Measurements from ENCODE around the gene SSBP3. TPM values are rescaled to one million over a fixed set of nuclear protein-coding genes. Genes with fewer than 3 reads are reported as not detected.
"Not testable (repeated sequence)": the region's sequence is repeated elsewhere in the genome, so short reads cannot be mapped to it uniquely, and the experiment has no call there.

Gene SSBP3
- total RNA-seq, 1 donor from 2014 or later, result 104 TPM

DNA sequence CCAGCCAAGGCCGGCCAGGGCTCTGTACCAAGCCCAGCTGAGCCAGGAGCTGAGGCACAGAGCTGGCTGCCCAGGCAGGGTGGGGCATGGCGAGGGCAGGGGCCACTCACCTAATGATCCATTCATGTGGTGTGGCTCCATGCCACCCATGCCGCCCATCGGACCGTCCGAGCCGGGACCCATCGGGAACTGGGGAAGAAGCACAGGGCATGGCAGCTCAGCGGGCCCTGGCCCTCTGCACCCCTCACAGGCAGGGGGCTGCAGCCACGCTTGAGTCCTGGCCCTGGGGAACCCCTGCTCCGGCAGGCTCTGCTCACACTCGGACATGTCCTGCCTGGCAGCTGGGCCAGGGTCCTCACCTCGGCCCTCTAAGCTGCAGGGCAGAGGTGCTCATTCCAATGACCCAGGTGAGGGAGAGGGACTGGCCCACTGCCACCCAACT is 177.5 kb downstream of the SSBP3 start:
- ATAC-seq (peak; percentile 12), DNase-seq (ENCODE audit: low spot score) (no peak)
- intact Hi-C loops (cut with DNase I), result no loop called here

DNA sequence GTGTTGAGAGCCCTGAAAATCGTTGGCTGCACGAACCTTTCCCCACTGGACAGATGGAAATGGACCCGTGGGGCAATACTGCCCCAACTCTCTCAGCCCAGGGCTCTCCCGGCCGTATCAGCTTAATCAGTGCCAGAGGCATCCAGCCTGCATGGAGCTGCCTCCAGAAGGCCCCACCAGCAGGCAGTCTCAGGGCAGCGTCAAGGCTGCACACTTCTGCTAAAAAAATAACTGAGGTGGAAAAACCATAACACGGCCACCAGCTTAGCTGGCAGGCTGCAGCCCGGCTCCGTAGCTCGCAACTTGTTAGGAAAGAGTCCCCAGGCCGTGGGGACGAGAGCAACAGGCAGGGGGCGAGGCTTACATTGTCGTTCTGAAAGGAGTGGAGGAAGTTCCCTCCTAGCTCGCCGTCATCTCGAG is 178.3 kb downstream of the SSBP3 start:
- ATAC-seq, result no peak
- no peak for DNase-seq (ENCODE audit: low spot score)
- intact Hi-C loops (cut with DNase I), result no loop called here

DNA sequence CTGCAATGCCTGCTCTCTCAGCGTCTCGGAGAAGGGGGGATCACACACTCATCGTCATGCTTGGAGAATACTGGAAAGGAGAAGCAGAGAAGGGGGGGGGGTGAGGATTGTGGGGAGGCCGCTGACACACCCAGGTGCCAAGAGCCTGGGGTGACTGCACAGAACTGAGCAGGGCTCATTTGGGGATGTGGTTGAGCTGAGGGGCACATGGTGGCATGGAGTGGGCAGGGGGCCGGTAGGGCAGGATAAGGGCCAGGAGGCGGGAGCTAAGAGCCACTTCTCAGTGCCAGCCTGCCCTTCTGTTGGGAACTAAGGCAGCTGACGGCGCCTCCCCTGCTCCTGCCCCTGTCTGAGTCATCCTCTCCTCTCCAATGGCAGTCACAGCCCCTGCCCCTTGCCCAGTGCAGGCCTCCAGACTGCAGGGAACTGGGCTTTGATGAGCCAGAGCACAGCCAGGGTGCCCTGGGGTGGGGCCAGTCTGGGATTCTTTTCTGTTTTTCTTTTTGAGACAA is 179.0 kb downstream of the SSBP3 start:
- peak; percentile 36 for ATAC-seq
- DNase-seq (ENCODE audit: low spot score), result no peak
- intact Hi-C loops (cut with DNase I), result no loop called here

GRCh38 chr1:54225986-54226559 is 180.1 kb downstream of the SSBP3 start:
- intact Hi-C loops (cut with DNase I), result no loop called here
- DNase-seq (ENCODE audit: low spot score) (no peak), ATAC-seq (no peak)

DNA sequence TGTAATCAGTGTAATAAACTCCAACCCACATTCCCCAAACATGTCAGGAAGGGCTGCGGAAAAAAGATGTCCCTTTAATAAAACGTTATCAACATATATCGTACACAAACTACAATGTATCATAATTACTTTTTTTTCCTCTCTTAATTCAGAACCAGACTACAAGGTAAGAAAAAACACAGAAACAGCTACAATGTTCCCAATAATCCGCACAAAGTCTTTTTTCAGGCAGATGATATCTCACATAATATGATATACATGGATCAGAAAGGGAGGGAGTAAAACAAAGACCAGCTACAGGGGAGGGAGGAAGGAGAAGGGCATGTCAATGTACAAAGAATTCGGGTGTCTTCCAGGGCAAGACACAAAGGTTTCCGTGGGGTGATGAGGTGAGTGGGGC is 180.8 kb downstream of the SSBP3 start:
- intact Hi-C loops (cut with DNase I), result no loop called here
- DNase-seq (ENCODE audit: low spot score) (no peak), ATAC-seq (no peak)

DNA sequence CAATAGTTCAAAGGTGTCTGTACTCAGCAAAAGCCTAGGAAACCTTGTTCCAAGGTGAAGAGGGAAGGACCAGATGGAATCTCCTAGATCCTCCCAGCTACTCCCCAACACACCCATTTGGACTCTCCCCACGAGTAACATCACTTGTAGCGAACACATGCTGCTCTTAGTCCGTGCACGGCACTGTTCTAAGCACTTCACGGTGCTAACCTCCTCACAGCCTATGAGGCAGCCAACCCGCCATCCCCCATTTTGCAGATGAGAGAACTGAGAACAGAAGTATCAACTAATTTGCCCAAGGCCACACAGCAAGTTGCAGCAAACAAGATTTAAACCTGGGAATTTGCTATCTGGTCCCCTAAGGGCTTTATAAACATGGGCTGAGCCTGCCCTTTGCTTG is 182.0 kb downstream of the SSBP3 start:
- ATAC-seq (no peak), DNase-seq (ENCODE audit: low spot score) (no peak)
- intact Hi-C loops (cut with DNase I), result no loop called here

DNA sequence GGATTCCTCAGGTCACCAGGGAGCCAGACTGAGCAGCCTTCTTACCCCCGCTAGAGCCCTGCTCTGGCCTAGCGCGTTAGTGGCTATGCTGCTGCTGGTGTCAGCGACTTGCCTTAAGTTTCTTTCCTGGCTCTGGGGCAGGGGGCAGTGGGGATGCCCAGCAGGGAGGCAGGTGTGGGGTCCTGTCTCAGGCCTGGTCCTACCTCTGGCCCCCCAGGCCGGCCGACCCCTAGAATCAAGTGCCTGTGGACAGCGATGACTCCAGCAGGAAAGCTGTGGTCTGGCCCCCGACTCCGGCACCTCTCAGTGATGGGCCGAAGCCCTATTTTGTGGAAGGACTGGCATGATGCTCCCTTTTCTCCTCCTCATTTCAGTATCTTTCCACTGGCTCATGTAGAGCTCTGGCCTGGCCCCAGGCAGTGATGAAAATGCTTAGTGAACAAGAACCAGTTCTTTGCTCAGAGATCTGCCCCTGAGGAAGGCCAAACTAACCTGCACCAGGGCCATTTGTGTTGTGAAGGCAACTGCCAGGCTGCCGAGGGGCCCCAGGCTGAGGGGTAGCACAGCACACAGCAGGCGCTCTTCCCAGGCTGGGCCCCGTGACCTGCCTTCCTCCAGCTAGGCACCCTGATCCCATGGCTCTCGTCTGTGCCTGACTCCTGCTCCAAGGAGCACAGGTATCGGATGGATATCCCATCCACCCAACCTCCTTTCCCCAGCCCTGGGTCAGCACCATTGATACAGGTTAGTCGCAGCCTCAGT is 182.6 kb downstream of the SSBP3 start:
- ATAC-seq (no peak), DNase-seq (ENCODE audit: low spot score) (no peak)
- intact Hi-C loops (cut with DNase I), result no loop called here

GRCh38 chr1:54222711-54223110 is 183.5 kb downstream of the SSBP3 start:
- ATAC-seq (no peak), DNase-seq (ENCODE audit: low spot score) (no peak)
- intact Hi-C loops (cut with DNase I), result no loop called here

DNA sequence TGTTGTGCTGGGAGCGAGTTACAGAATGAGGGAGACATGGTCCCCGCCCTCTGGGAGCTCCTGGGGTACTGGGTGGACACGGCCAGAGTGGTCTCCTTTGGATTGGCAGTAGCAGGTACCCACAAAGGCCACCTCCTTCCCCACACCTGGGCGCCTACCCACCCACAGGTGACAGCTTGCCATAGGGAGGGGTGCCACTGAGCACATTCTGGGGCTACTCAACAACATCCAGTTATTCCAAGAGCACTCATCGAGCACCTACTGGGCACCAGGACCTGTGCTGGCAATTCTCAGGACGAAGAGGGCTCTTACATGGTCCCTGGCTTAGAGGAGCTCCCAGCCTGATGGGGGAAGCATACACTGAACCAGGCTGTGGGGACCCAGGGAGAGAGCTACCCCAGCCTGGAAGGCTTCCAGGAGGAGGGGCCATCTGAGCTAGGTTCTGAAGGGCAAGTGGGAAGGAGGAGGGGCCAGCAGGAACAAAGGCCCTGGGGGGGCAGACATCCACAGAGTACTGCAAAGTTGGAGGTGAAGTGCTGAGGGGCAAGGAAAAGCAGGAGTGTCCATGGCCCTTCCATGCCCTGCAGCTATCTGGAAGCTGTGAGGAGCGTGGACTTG is 184.2 kb downstream of the SSBP3 start:
- intact Hi-C loops (cut with DNase I), result no loop called here
- ATAC-seq (no peak), DNase-seq (ENCODE audit: low spot score) (no peak)

GRCh38 chr1:54221113-54221834 is 184.9 kb downstream of the SSBP3 start:
- no peak for ATAC-seq
- DNase-seq (ENCODE audit: low spot score), result no peak
- intact Hi-C loops (cut with DNase I), result no loop called here

DNA sequence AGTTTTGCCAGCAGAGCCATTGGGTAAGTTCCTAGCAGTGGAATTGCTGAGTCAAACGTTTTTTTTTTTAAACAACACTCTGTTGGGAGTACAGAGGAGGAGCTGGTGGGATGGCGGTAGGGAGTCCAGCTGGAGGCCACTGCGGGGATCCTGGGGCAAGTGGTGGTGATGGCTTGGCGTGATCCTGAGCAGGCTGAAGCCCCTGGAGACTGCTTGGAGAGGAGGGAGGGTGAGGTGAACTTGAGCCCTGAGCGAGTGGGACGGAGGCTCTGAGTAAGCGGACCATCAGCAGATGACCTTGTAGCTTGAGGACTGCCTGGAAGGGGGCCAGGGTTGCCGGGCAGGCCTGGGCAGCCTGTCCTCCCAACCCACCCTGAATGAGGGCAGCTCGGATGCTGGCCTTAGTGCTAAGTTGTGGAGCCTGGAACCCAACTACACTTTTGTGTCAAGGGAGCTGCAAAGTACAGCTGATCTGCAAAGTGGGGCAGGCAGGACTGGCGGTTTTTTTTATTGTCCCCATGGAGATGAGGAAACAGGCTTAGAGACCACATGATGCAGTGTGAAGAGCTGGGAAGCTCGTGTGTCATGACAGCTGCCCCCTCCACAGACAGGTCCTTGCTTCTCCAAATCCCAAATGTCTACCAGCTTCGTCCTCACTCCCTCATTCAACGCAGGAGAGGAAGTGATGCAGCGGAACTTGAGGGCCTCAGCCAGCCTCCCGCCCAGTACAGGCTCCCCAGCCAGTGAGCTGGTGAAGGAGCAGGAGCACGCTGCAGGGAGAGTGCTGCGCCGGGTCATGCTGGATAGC is 186.0 kb downstream of the SSBP3 start:
- intact Hi-C loops (cut with DNase I), result no loop called here
- ATAC-seq (peak; percentile 86), DNase-seq (ENCODE audit: low spot score) (peak; percentile 72)

- ATAC-seq (no peak), DNase-seq (ENCODE audit: low spot score) (no peak)
- intact Hi-C loops (cut with DNase I), result no loop called here
Measured at GRCh38 chr1:54219688-54220003, 186.5 kb downstream of the SSBP3 start.

DNA sequence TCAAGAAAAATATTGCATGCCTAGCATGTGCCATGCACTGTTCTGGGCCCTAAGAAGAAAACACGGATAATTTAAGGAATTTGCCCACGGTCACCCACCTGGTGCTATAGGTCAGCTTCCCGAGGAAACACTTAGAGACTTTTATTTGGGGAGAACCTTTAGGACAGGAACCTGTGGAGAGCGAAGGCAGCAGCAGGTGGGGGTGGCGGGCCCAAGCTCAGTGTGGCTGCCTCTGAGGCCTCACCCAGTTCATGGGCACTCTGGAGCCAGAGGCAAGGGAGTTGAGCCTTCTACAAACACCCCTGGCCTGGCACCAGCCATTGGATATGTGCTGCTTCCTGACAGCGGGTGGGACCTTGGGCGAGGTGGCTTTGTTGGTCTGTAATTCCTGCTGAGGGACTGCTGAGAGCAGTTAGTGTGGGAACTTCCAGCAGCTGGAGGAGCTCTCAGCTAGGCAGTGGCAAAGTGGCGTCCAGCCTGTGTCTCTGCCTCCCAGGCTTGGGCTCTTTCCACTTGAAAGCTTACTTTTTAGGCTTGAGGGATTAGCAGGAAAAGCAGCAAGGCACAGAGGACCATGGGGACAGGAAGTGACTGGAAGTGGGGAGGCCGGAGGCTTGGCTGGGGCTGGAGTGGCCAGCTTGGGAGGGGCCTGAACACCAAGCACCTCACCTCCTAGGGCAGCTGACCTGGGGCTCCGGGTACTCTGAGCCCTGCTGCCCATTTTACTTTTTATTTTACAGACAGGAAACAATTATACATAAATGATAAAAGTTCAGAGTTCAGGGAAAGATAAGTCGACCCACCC is 187.1 kb downstream of the SSBP3 start:
- intact Hi-C loops (cut with DNase I), result no loop called here
- DNase-seq (ENCODE audit: low spot score) (no peak), ATAC-seq (no peak)

GRCh38 chr1:54215523-54215922 is 190.7 kb downstream of the SSBP3 start:
- intact Hi-C loops (cut with DNase I), result no loop called here
- no peak for ATAC-seq
- DNase-seq (ENCODE audit: low spot score), result no peak

DNA sequence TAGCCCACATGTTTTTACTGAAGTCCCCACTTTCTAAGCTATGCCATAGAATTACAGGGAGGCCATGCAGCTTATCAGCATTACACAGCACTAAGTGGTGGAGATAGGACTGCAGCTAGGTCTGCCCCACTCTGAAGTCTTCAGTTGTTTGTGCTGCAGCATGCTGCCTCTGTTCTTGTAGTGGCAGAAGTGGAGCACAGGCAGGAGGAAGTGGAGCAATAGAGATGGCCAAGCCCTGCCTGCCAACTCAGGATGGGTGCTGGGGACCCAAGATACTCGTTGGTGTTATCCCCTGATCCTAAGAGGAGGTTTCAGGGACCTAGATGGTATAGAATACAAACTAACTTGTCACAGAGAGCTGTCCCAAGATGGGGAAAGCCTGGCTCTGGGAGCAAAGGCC is 193.3 kb downstream of the SSBP3 start:
- intact Hi-C loops (cut with DNase I), result no loop called here
- no peak for ATAC-seq
- DNase-seq (ENCODE audit: low spot score), result no peak

- DNase-seq (ENCODE audit: low spot score); intact Hi-C loops (cut with DNase I); ATAC-seq: not testable (repeated sequence)
Measured at GRCh38 chr1:54207896-54208295, 198.3 kb downstream of the SSBP3 start.

GRCh38 chr1:54207287-54207686 is 198.9 kb downstream of the SSBP3 start:
- ATAC-seq (no peak), DNase-seq (ENCODE audit: low spot score) (no peak)
- intact Hi-C loops (cut with DNase I), result no loop called here

- intact Hi-C loops (cut with DNase I), result no loop called here
- ATAC-seq (no peak), DNase-seq (ENCODE audit: low spot score) (no peak)
Measured at GRCh38 chr1:54204199-54204598, 202.0 kb downstream of the SSBP3 start.

Data from sciatic nerve (tissue), 2 donors.